ENCODE measurements around the gene TYMS. TPM values are rescaled to one million over a fixed set of nuclear protein-coding genes. Genes with fewer than 3 reads are reported as not detected.
A peak's percentile ranks its signal among the peaks of the same experiment; 100 is the strongest.

Gene TYMS
- total and polyA plus RNA-seq, 9 of the 15 experiments (the other 6 are each of a cell fraction or from before 2014, with no cell fraction given): 69.1 to 409 (median 175) TPM

DNA sequence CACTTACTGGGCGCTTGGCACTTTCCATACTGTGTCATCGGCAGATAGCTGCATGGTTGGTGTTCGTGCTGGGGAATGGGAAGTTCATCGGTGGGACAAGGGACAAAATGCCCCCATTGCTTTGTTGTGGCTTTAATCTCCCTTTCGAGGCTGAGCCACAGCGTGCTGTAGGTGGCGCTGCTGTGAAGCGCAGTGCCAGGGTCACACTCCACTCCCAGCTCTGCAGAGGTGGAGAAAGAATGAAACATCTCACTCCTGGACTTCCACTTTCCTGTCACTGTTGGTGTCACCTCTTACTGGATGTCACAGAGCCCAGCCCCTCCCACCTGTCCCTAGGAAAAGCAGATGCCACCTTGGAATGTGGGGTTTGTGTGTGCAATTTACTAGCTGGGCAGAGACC, 8.7 kb downstream of the TYMS start (continued):
- 0 out of 2 replicates have a peak, but pooled peaks have one; percentile 28 for TF ChIP-seq NR2C2 (CRISPR knock-in tag; IDR thresholded peaks at IDR 0.05)
- no peak for TF ChIP-seq NR2C2 (tag; IDR thresholded peaks at IDR 0.05)
- no peak for TF ChIP-seq CHAMP1 (IDR thresholded peaks at IDR 0.05)
- TF ChIP-seq SRSF3 (IDR thresholded peaks at IDR 0.05; ENCODE audit: insufficient read depth, low read length): no peak
- TF ChIP-seq ZNF695 (CRISPR knock-in tag; IDR thresholded peaks at IDR 0.05): no peak
- 0 out of 2 replicates have a peak, but pooled peaks have one; percentile 15 for TF ChIP-seq RBFOX2 (IDR thresholded peaks at IDR 0.05; ENCODE audit: low read depth, low read length)
- TF ChIP-seq PTBP1 (IDR thresholded peaks at IDR 0.05; ENCODE audit: low read depth, low read length): no peak
- TF ChIP-seq RAD21 (CRISPR knock-in tag; conservative IDR thresholded peaks at IDR 0.05 in 1 of 2, IDR thresholded peaks at IDR 0.05 in 1 of 2): peak; percentile 16 to 61; a peak in 2 of 4 replicates
- no peak for TF ChIP-seq RHOXF2B (CRISPR knock-in tag; conservative IDR thresholded peaks at IDR 0.05)
- TF ChIP-seq ZNF239 (CRISPR knock-in tag; IDR thresholded peaks at IDR 0.05): no peak
- TF ChIP-seq CREM (IDR thresholded peaks at IDR 0.05; ENCODE audit: low read depth): 0 out of 2 replicates have a peak, but pooled peaks have one; percentile 17
- no peak for TF ChIP-seq ZNF408 (CRISPR knock-in tag; IDR thresholded peaks at IDR 0.05; ENCODE audit: low read depth)
- TF ChIP-seq GTF2A2 (tag; IDR thresholded peaks at IDR 0.05): no peak
- no peak for TF ChIP-seq SNIP1 (IDR thresholded peaks at IDR 0.05; ENCODE audit: low read depth)
- TF ChIP-seq WHSC1 (IDR thresholded peaks at IDR 0.05; ENCODE audit: low read length): peak; percentile 77
- TF ChIP-seq CTCF (IDR thresholded peaks at IDR 0.05 in 2 of 3, conservative IDR thresholded peaks at IDR 0.05 in 1 of 3; ENCODE audit: insufficient read depth in 2 of 3, low read depth in 1 of 3, low read length in 3 of 3): peak; percentile 68 to 81 (median 76)
- TF ChIP-seq GATA2 (CRISPR knock-in tag; IDR thresholded peaks at IDR 0.05): no peak
- no peak for TF ChIP-seq HNRNPUL1 (IDR thresholded peaks at IDR 0.05; ENCODE audit: low read length)
- TF ChIP-seq, protein P1, sequence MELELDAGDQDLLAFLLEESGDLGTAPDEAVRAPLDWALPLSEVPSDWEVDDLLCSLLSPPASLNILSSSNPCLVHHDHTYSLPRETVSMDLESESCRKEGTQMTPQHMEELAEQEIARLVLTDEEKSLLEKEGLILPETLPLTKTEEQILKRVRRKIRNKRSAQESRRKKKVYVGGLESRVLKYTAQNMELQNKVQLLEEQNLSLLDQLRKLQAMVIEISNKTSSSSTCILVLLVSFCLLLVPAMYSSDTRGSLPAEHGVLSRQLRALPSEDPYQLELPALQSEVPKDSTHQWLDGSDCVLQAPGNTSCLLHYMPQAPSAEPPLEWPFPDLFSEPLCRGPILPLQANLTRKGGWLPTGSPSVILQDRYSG (tag; conservative IDR thresholded peaks at IDR 0.05; ENCODE audit: low read depth): no peak
- TF ChIP-seq ZC3H11A (IDR thresholded peaks at IDR 0.05; ENCODE audit: low read depth, low read length): no peak
- TF ChIP-seq POLR2A (conservative IDR thresholded peaks at IDR 0.05): peak; percentile 53; the same call in 1 of the 2 replicates
- no peak for TF ChIP-seq NCOA1 (IDR thresholded peaks at IDR 0.05; ENCODE audit: low read depth)
- 0 out of 2 replicates have a peak, but pooled peaks have one; percentile 7 for TF ChIP-seq KLF16 (IDR thresholded peaks at IDR 0.05)
- 0 out of 2 replicates have a peak, but pooled peaks have one; percentile 32 for TF ChIP-seq SMC3 (conservative IDR thresholded peaks at IDR 0.05; ENCODE audit: insufficient read depth, low read depth, low read length)
